HepG2 (cell line): ENCODE results near the gene CXCR5. TPM values are rescaled to one million over a fixed set of nuclear protein-coding genes. Genes with fewer than 3 reads are reported as not detected.
A peak's percentile ranks its signal among the peaks of the same experiment; 100 is the strongest.

Experiments used
- ATF7 ChIP-seq, 2 experiments: fragments of 450-650 bp in 1 of 2; sonication (generic) in 1 of 2; formaldehyde crosslinking in 1 of 2; IDR thresholded peaks; 2 replicates each; pipeline versions ENCODE4 v1.4.0 to v1.6.1; 2016 to 2020; ENCODE audit warnings: antibody characterized with exemption in 1 of 2, mild to moderate bottlenecking in 1 of 2, missing genetic modification reagents in 1 of 2
- CEBPG ChIP-seq: IDR thresholded peaks from 2 replicates; pipeline ENCODE4 v1.6.1; 2016
- FIP1L1 ChIP-seq: fragments of 200-400 bp; formaldehyde crosslinking; IDR thresholded peaks from 2 replicates; pipeline ENCODE4 v1.6.1; 2018; ENCODE audit warnings: low read depth, mild to moderate bottlenecking, low read length, moderate library complexity, borderline replicate concordance; ENCODE audit not compliant: insufficient read depth
- GABPB1 ChIP-seq: IDR thresholded peaks from 2 replicates; pipeline ENCODE4 v1.6.1; 2016; ENCODE audit warnings: mild to moderate bottlenecking, missing genetic modification reagents, moderate library complexity, missing compliant biosample characterization
- ISX ChIP-seq: sonication (generic); formaldehyde crosslinking; conservative IDR thresholded peaks from 2 replicates; pipeline ENCODE4 v1.5.0; 2020; ENCODE audit warnings: missing genetic modification reagents
- KLF11 ChIP-seq: IDR thresholded peaks from 2 replicates; pipeline ENCODE4 v1.6.1; 2016; ENCODE audit warnings: missing compliant biosample characterization
- MTA1 ChIP-seq: sonication (generic); formaldehyde crosslinking; IDR thresholded peaks from 2 replicates; pipeline ENCODE4 v1.4.0; 2020; ENCODE audit warnings: missing genetic modification reagents, mild to moderate bottlenecking, borderline replicate concordance
- MTF2 ChIP-seq: sonication (generic); formaldehyde crosslinking; IDR thresholded peaks from 2 replicates; pipeline ENCODE4 v1.5.0; 2020; ENCODE audit warnings: missing genetic modification reagents, borderline replicate concordance
- NRL ChIP-seq: sonication (generic); formaldehyde crosslinking; IDR thresholded peaks from 2 replicates; pipeline ENCODE4 v1.5.0; 2020; ENCODE audit warnings: missing genetic modification reagents, mild to moderate bottlenecking, moderate library complexity, borderline replicate concordance
- PCBP1 ChIP-seq: fragments of 200-400 bp; formaldehyde crosslinking; IDR thresholded peaks from 2 replicates; pipeline ENCODE4 v1.6.1; 2017; ENCODE audit warnings: mild to moderate bottlenecking, low read depth, low read length, borderline replicate concordance
- RNF2 ChIP-seq: fragments of 450-650 bp; conservative IDR thresholded peaks from 2 replicates; pipeline ENCODE4 v1.6.1; 2016; ENCODE audit warnings: low read depth
- SMARCE1 ChIP-seq: fragments of 450-650 bp; IDR thresholded peaks from 2 replicates; pipeline ENCODE4 v1.6.1; 2017; ENCODE audit warnings: borderline replicate concordance
- TEAD3 ChIP-seq: optimal IDR thresholded peaks from 2 replicates; pipeline ENCODE3; 2016; ENCODE audit warnings: borderline replicate concordance
- ZFP82 ChIP-seq: sonication (generic); formaldehyde crosslinking; IDR thresholded peaks from 2 replicates; pipeline ENCODE4 v1.5.1; 2020; ENCODE audit warnings: mild to moderate bottlenecking, missing genetic modification reagents, borderline replicate concordance
- ZNF343 ChIP-seq: sonication (generic); formaldehyde crosslinking; IDR thresholded peaks from 2 replicates; pipeline ENCODE4 v1.4.0; 2020; ENCODE audit warnings: mild to moderate bottlenecking, missing genetic modification reagents
- ZNF589 ChIP-seq: sonication (generic); formaldehyde crosslinking; conservative IDR thresholded peaks from 2 replicates; pipeline ENCODE4 v1.8.0; 2022; ENCODE audit warnings: mild to moderate bottlenecking, moderate library complexity, missing genetic modification reagents
- ZNF775 ChIP-seq: sonication (generic); formaldehyde crosslinking; IDR thresholded peaks from 2 replicates; pipeline ENCODE4 v1.4.0; 2020; ENCODE audit warnings: missing genetic modification reagents, mild to moderate bottlenecking, moderate library complexity, borderline replicate concordance
- ZNF776 ChIP-seq: sonication (generic); formaldehyde crosslinking; IDR thresholded peaks from 2 replicates; pipeline ENCODE4 v1.4.0; 2020; ENCODE audit warnings: mild to moderate bottlenecking, missing genetic modification reagents
- ZNF782 ChIP-seq: sonication (generic); formaldehyde crosslinking; IDR thresholded peaks from 2 replicates; pipeline ENCODE4 v1.4.0; 2020; ENCODE audit warnings: missing genetic modification reagents, mild to moderate bottlenecking, borderline replicate concordance
- ZNF891 ChIP-seq: sonication (generic); formaldehyde crosslinking; IDR thresholded peaks from 2 replicates; pipeline ENCODE4 v1.5.0; 2020; ENCODE audit warnings: mild to moderate bottlenecking, missing genetic modification reagents
- polyA plus RNA-seq, 8 experiments: library from polyadenylated mRNA; depleted of rRNA in 3 of 8; stranded (reverse) in 7 of 8; unstranded in 1 of 8; fragments of >200 nt; fragmentation: Illumina TruSeq in 4 of 8; extraction: Trizol in 4 of 8; gene quantifications; 2 replicates each; pipeline versions ENCODE4 v1.2.1 to v1.2.3, GENCODE V29; 2011 to 2016; ENCODE audit warnings: low read depth in 4 of 8, missing spikeins in 1 of 8, mixed read lengths in 1 of 8; ENCODE audit not compliant: insufficient read depth in 1 of 8
- total RNA-seq, 5 experiments: library from RNA; depleted of rRNA; stranded (reverse); fragments of >200 nt; fragmentation: Illumina TruSeq; extraction: Trizol; gene quantifications; 2 replicates each; pipeline ENCODE4 v1.2.3, GENCODE V29; 2016; ENCODE audit warnings: low read depth in 1 of 5
- TF ChIP-seq, protein P1 (sequence below): sonication (generic); formaldehyde crosslinking; IDR thresholded peaks from 2 replicates; pipeline ENCODE4 v1.4.0; 2020; ENCODE audit warnings: missing genetic modification reagents, borderline replicate concordance
- TF ChIP-seq, protein P2 (sequence below): sonication (generic); formaldehyde crosslinking; IDR thresholded peaks from 2 replicates; pipeline ENCODE4 v1.5.0; 2020; ENCODE audit warnings: mild to moderate bottlenecking, low read depth, missing genetic modification reagents, borderline replicate concordance
- TF ChIP-seq, protein P3 (sequence below): sonication (generic); formaldehyde crosslinking; IDR thresholded peaks from 2 replicates; pipeline ENCODE4 v1.5.0; 2020; ENCODE audit warnings: mild to moderate bottlenecking, missing genetic modification reagents, moderate library complexity
- TF ChIP-seq, protein P4 (sequence below): sonication (generic); formaldehyde crosslinking; IDR thresholded peaks from 2 replicates; pipeline ENCODE4 v1.8.1; 2023; ENCODE audit warnings: mild to moderate bottlenecking, inconsistent platforms, moderate library complexity, missing genetic modification reagents, borderline replicate concordance

CXCR5 gene
- total and polyA plus RNA-seq, 2 of the 13 experiments (the other 11 are each of a cell fraction or from before 2014, with no cell fraction given): not detected

DNA sequence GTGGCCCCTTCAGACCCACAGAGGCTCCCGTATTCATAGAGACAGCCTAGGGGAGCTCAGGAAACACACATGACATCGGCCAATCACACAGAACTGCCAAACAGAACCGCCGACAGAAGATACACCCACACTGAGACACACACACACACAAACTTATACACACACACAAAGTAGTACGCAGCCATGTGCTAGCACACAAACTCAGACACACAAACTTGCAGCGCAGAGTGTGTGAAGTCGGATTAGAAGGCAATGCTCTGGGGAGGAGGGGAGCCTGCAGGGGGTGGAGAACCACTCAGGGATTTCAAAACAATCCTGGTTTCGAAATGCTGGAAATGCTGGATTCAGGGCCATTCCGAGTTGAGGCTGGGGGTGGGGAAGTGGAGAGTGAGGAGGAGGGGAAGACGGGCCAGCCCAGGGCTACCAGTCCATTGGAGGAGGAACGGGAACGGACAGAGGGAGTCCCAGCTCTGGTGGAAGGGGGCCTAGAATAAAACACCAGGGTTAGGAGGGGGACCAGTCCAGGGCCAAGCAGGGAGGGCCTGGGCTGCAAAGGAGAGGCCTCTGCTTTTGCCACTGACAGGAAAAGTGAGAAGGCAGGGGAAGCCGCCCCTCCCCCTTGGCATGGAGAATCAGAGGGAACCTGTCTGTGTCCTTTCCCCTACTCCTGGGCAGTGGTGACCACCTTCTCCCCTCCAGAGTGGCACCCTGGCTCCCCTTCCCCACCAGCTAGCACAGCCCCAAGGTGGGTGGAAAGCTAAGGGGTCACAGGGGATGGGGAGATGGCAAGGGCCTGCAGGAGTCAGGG is 37.6 kb downstream of the CXCR5 start (continued):
- TF ChIP-seq PCBP1 (no peak), ISX (CRISPR knock-in tag) (no peak), GABPB1 (CRISPR knock-in tag) (no peak), ZNF782 (CRISPR knock-in tag) (no peak), ATF7 (IDR thresholded peaks at IDR 0.05) (0 out of 2 replicates have a peak, but pooled peaks have one; percentile 4), ATF7 (CRISPR knock-in tag; IDR thresholded peaks at IDR 0.05) (no peak), ZNF589 (CRISPR knock-in tag) (no peak), FIP1L1 (no peak), MTF2 (CRISPR knock-in tag) (0 out of 2 replicates have a peak, but pooled peaks have one; percentile 42), CEBPG (CRISPR knock-in tag) (peak; percentile 93), RNF2 (no peak), MTA1 (no peak), NRL (CRISPR knock-in tag) (no peak), ZFP82 (peak; percentile 59; the same call in 1 of the 2 replicates), ZNF343 (CRISPR knock-in tag) (peak; percentile 32; the same call in 1 of the 2 replicates), SMARCE1 (no peak), KLF11 (0 out of 2 replicates have a peak, but pooled peaks have one; percentile 54), ZNF776 (CRISPR knock-in tag) (no peak), ZNF891 (CRISPR knock-in tag) (no peak), ZNF775 (CRISPR knock-in tag) (no peak), TEAD3 (CRISPR knock-in tag) (peak; percentile 76)
- TF ChIP-seq, protein P1, sequence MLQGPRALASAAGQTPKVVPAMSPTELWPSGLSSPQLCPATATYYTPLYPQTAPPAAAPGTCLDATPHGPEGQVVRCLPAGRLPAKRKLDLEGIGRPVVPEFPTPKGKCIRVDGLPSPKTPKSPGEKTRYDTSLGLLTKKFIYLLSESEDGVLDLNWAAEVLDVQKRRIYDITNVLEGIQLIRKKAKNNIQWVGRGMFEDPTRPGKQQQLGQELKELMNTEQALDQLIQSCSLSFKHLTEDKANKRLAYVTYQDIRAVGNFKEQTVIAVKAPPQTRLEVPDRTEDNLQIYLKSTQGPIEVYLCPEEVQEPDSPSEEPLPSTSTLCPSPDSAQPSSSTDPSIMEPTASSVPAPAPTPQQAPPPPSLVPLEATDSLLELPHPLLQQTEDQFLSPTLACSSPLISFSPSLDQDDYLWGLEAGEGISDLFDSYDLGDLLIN (CRISPR knock-in tag): no peak
- TF ChIP-seq, protein P2, sequence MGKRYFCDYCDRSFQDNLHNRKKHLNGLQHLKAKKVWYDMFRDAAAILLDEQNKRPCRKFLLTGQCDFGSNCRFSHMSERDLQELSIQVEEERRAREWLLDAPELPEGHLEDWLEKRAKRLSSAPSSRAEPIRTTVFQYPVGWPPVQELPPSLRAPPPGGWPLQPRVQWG (CRISPR knock-in tag): no peak
- TF ChIP-seq, protein P3, sequence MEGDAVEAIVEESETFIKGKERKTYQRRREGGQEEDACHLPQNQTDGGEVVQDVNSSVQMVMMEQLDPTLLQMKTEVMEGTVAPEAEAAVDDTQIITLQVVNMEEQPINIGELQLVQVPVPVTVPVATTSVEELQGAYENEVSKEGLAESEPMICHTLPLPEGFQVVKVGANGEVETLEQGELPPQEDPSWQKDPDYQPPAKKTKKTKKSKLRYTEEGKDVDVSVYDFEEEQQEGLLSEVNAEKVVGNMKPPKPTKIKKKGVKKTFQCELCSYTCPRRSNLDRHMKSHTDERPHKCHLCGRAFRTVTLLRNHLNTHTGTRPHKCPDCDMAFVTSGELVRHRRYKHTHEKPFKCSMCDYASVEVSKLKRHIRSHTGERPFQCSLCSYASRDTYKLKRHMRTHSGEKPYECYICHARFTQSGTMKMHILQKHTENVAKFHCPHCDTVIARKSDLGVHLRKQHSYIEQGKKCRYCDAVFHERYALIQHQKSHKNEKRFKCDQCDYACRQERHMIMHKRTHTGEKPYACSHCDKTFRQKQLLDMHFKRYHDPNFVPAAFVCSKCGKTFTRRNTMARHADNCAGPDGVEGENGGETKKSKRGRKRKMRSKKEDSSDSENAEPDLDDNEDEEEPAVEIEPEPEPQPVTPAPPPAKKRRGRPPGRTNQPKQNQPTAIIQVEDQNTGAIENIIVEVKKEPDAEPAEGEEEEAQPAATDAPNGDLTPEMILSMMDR (CRISPR knock-in tag): no peak
- TF ChIP-seq, protein P4, sequence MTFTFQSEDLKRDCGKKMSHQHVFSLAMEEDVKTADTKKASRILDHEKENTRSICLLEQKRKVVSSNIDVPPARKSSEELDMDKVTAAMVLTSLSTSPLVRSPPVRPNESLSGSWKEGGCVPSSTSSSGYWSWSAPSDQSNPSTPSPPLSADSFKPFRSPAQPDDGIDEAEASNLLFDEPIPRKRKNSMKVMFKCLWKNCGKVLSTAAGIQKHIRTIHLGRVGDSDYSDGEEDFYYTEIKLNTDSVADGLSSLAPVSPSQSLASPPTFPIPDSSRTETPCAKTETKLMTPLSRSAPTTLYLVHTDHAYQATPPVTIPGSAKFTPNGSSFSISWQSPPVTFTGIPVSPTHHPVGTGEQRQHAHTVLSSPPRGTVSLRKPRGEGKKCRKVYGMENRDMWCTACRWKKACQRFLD: no peak
